GM21825 (cell line): ENCODE data around the gene CDC42SE2.
"Not testable (repeated sequence)": the region's sequence is repeated elsewhere in the genome, so short reads cannot be mapped to it uniquely, and the experiment has no call there.

Experiments
- ATAC-seq: cut with Tn5 transposase; IDR thresholded peaks from one replicate; pipeline ENCODE4 v1.9.1; 2021; ENCODE audit warnings: mild to moderate bottlenecking, moderate library complexity; ENCODE audit not compliant: unreplicated experiment

CDC42SE2 gene

DNA sequence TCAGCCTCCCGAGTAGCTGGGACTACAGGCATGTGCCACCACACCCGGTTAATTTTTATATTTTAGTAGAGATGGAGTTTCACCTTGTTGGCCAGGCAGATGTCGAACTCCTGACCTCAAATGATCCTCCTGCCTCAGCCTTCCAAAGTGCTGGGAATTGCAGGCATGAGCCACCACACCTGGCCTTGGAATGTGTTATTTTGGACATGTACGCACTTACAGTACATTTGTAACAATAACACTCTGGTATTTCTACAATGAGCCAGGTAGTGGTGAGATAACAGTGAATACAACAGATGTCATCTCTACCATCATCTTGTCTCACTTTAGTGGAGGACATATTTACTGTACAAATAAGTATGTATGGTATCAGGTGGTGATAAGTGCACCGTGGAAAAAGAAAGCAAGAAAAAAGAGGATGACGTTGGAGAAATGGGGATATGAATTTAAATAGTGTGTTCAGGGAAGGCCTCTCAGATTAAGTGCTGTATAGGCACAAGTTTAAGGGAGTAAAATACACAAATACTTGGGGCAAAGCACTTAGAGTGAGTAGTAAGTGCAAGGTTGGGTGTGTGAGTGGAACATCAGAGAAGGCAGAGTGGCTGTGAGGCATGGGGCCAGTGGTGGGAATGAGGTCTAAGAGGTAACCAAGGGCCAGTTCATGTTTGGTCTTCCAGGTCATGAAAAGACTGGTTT is 100.1 kb downstream of the CDC42SE2 start:
- no peak for ATAC-seq

DNA sequence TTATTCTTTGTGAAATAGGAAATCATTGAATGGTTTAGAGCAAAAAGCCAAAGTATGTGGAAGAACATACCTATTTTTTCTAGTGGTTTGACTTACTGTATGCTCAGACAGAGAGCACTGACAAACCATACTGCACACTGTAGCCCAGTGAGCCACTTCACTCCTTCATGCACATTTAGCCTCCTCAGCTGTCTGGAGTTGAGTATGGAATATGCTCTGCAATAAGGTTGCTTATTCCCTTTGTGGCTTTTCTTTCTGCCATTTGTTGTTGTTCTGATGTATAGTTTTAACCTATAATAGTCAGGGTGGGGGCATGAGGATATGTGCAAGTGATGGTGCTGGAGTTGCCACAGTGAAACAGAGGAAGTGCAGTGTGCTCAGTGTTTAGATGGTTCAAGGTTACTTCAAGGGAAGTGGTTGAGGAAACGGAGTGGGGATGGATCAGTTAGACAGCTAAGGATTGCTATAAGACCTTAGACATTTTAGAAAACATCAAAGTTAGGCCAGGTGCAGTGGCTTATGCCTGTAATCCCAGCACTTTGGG is 100.7 kb downstream of the CDC42SE2 start:
- no peak for ATAC-seq

DNA sequence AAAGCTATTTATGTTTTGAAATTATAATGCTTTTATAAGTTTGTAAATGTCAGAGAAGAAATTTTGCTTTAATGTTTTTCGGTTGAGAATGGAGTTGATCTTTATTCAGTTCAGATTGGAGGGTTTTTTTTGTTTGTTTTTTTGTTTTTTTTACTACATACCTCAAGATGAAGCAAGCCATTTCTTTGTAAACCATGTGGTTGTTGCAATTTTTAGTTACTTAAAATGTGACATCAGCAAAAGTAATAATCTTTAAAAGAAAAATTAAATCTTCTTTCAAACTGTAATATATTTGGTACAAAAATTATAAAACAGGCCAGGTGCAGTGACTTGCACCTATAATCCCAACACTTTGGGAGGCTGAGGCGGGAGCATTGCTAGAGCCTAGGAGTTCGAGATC is 102.6 kb downstream of the CDC42SE2 start:
- no peak for ATAC-seq

DNA sequence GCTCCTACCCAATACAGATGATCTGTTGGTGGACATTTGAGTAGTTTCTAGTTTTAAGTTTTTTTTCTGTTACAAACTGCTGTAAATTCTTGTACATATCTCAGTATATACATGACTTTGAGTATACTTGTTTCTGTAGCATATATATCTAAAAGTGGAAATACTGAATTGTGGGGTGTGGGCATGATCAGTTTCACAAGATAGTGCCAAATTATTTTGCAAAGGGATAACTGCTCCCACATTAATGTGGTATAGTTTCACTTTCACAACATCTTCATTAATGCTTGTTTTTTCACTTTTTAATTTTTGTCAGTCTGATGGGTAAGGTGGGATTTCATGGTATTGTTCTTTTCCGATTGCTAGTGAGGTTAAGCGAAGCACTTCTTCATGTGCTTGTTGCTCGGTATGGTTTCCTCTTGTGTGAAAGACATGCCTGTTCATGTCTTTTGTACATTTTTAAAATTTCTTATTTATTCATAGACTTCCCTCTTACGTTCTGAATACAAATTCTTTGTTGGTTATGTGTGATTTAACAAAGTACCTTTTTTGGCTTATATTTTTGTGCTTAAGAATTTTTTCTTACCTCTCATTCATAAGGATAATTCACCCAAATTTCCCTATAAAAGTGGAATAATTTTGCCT is 103.5 kb downstream of the CDC42SE2 start:
- no peak for ATAC-seq

DNA sequence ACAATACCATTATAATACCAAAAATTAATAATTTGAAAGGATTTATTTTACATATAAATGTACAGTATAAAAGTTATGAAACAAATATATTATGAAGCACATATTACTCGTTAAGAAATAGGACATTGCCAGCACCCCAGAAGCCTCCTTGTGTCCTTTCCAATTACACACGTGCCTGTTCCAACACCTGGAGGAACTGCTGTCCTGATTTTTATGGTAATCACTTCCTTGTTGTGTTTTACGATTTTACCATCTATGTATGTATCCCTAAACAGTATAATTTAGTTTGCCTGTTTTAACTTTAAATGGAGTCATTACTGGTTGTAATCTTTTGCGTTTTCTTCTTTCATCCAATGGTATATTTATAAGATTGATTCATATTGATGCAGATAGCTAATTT is 105.0 kb downstream of the CDC42SE2 start:
- ATAC-seq: no peak

DNA sequence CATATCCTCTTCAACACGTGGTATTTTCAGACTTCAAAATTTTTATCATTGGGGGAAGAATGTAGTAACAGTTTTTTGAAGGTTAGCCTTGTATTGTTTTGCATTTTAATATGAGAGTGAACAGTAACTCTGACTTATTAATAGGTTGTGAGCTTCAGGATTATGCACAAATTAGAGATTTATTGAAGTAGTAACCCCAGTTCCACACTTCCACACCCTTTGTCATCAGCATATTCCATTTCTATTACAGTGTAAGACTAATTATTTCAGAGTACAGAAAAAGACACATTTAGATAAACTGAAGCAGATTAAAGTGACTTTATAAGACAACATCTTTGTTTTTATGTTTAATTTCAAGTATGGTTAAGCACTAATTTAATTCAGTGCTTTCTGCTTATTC is 105.7 kb downstream of the CDC42SE2 start:
- ATAC-seq: no peak

DNA sequence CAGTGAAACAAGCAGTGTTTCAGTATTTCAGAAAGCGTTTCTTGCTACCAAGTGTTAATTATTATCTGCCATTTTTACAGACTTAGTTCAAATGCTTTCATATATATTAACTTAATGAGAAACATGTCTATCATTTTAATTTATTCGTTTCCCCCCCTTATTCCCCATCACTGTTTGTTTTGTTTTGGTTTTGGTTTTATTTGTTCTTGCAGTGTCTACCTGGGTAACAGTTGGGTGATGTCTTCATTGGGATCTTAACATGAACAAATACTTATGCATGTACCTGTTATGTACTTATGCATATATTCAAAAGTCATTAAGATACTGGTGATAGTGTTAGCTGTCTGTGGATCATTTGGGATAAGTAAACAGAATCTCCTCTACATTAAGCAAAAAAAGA is 108.0 kb downstream of the CDC42SE2 start:
- no peak for ATAC-seq

DNA sequence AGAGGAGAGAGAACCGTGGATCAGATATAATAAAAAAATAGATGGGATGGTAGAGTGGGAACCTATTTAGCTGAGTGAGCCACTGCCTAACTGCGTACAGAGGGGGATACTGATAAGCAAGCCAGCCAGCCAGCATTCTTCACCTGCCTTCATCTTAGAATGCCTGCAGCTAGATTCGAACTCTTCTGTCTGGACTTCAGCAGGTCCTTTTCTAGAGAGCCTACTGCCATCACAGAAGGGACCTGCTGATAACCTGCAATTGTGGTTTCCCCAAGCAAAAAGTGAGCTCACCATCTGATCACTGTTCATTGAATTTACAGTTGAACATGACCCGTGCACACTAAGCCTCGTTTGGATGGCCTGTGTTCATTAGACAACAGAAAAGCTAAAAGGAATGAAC is 109.4 kb downstream of the CDC42SE2 start:
- ATAC-seq: no peak

DNA sequence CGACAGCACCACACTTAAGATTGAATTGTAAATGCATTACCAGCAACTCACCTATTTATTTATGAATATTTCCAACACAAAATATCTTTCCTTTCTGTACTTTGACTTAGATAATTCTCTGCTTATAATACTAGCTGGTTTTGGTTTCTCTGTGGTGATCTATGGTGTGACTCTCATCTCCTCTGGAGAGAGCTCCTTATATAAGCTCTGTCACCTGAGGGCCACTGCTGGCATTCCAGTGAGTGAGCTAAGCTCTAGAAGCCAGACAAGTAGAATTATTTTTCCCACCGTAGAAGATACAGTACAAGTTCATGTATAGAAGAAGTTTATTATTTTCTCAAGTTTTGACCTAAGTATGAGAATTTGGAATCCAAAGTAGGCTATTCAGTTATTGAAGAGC is 111.5 kb downstream of the CDC42SE2 start:
- ATAC-seq: no peak

DNA sequence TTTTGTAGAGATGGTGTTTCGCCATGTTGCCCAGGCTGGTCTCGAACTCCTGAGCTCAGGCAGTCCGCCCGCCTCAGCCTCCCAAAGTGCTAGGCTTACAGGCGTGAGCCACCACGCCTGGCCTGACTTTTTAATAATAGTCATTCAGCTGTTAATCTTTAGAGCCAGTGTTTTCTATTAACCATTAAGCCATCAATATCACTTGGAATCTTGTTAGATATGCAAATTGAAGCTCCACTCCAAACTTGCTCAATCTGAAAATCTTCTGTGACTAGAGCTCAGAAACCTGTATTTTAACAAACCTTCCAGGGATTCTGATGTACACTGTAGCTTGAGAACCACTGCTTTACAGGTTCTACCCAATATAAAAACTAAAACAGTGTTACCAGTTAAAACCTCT is 113.5 kb downstream of the CDC42SE2 start:
- ATAC-seq: no peak

DNA sequence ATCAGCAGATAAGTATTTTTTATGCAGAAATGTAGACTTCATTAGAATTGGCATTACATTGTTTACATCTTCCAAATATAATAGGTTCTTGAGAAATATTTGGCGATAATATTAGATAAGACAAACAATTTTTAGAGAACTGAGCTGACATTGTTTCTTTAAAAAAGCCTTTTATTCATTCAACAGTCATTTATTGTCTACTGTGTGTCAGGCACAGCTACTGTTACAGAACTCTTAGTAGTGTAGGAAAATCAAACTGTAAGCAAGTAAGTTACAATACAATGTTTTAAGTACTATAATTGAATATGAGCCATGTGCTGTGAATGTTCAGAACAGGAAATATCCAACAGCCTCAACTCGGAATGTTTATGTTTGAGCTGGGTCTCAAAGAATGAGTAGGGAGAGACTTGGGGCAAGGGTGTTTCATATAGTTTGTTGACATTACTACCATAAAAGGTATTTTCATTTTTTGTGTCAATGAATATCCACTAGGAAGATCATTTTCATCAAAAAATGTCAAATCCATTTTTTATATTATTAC is 114.0 kb downstream of the CDC42SE2 start:
- no peak for ATAC-seq

DNA sequence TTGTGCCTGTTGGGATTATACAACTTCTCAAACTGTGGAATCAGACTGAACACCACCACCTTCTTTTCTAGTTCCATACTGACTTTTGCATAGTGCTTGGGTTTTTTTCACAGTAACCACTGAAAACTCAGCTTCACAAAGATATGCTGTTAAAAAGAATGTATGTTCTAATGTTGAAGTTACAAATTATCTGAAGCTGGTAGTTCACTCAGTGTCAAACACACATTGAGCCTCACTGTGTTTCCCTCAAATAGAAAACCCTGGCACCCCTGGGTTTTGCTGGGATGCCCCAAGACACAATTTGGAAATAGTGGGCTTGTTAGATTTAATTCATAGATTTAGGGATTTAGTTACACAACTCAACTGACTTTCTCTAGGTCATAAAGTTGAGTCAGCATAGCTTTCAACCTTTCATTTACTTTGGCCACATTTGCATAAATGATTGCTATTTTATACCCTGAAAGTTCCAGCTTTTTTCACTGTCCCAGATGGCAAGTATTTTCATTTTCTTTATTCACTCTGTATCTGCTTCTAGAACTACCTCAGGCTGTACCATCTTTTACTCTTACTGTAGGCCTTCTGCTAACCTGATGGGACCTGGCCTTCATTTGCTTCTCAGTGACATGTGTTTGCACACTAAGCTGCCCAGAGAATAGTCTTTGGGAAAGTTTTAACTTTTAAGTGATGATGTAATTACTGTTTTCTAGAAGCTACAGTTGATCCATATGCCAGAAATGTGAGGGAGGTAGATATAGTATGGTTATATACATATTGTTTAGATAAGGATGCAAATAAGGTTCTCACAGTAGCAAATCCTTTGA is 115.1 kb downstream of the CDC42SE2 start:
- ATAC-seq: no peak

DNA sequence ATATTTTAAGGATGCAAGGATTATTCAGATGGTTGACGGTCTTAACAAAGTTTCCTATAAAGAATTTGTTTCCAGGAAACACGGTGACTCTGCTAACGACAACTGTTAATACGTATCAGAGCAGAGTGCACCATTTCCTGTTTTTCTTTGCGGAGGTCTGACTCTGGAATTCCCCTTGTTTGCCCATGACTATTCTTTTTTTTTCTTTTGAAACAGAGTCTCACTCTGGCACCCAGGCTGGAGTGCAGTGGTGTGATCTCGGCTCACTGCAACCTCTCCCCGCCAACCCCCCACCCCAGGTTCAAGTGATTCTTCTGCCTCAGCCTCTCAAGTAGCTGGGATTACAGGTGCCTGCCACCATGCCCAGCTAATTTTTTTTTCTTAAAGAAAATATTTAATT is 115.9 kb downstream of the CDC42SE2 start:
- peak; percentile 32 for ATAC-seq

DNA sequence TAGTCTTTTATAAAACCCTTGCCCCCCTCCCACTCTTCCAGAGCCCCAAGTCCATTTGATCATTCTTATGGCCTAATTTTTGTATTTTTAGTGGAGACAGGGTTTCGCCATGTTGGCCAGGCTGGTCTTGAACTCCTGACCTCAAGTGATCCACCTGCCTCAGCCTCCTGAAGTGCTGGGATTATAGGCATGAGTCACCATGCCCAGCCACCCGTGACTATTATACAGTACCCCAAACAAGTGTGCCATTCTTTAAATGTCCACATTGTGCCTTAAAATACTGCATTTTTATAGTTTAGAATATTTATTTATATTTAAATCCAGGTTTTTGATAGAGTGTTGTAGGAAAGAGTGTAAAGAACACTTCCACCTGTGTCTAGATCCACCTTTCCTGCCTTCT is 116.4 kb downstream of the CDC42SE2 start:
- ATAC-seq: not testable (repeated sequence)

DNA sequence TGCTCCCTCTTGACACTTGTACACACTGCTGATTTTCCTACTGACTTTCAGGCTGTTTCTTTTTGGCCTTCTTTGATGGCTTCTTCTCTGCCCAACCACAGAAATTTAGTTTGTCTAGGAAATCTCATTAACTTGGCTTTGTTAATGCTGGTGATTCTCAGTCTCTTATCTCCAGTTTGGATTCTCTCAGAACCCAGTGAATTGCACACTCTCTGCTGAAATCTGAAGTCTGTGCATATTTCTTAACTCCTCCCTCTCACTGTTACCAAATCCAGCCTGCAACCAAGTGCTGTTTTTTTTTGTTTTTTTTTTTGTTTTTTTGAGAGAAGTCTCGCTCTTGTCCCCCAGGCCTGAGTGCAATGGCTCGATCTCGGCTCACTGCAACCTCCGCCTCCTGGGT is 117.2 kb downstream of the CDC42SE2 start:
- no peak for ATAC-seq

DNA sequence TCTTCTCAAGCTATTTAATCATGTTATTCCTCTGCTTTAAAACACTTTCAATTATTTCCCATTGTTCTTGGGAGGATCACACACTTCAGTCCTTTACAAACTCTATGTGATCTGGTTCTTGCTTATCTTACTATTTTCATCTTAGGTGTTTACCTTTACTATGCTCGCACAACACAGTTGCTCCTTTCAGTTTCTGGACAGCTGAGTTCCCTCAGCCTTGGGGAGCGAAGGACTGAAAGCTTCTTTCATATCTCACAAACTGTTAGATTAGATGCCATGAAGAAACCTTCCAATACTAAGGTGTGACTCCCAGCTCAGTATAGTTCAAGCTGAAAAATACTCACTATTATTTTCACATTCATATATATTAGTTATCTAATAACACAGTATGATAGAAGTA is 117.9 kb downstream of the CDC42SE2 start:
- peak; percentile 56 for ATAC-seq

DNA sequence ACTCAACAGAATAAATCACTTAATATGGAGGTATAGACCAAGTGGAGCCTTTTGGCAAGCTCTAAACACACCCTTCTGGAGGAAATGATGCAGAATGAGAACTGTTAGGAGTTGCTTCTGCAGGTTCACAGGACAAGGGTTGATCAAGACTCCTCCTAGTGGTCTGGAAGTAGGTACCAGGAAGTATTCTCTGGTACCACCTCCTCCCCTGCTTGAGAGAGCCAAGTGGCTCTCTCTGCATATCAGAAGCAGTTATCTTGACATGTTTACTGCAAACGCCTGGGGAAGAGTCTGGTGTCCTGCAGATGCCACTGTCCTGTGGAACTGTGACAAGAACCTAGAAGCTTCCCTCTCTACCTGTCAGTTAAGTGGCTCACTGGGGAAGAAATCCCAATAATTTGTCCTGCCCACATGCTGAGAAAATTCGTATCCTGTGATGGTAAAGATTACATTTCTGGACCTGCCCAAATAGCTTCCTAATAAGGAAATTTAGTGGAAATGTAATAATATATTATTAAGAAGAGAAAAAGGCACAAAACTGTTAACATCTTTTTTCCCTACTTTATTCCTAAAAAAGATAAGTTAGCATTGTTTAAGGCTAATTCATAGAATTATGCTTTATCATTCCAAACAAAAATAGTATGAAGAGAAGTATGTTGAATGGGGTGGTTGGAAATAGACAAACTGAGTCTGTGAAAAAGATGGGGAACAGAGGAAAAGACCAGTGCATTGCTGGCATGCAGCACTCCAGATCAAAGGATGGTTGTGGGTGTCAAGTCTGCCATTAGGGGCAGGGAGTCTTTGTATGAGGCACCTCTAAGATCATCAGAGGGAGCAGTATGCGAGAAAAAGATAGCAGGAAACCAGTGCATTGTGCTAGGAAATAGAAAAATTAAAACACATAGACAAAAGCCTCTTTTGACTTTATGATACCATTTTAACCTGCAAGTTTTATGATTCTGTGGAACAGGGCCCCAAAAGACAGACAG is 118.8 kb downstream of the CDC42SE2 start:
- peak; percentile 60 for ATAC-seq

DNA sequence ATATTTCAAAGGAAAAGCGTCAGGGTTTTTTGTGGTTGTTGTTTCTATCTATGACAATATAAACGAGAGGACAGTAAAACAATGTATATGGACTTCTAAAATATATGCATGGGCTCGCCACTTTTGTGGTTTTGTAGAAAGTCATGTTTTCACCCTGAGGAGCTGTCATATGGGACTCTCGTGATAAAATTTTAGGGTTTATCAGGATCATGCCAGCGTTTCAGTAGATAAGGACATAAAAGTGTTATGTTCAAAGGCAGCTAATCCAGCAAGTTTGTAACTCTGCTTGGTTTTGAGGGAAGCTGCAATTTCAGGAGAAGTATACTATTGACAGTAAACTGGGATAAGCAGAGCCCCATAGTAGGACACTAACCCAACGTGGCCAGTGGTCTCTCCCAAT is 120.3 kb downstream of the CDC42SE2 start:
- no peak for ATAC-seq

DNA sequence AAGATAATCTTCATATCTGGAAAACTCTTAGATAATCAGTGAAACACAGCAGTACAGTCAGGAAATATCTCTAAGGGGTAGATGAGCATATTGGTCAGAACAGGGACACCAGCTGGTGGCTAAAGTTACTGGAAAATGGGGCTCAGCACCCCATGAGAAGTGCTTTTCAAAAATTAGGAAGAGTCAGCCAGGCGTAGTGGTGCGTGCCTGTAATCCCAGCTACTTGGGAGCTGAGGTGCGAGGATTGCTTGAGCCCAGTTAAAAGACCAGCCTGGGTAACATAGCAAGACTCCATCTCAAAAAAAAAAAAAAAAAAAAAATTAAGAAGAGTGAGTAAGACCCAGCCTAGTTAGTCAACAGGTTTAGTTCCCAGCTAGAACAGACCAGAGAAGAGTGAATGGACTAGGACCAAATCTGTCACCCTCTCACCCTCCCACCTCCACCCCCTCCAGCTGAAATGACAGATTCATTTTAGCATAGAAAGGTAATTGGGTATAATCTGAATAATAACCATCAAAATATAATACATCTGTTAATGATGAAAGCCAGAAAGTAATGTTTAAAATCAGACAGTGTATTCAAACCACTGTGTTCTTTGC is 120.9 kb downstream of the CDC42SE2 start:
- no peak for ATAC-seq

DNA sequence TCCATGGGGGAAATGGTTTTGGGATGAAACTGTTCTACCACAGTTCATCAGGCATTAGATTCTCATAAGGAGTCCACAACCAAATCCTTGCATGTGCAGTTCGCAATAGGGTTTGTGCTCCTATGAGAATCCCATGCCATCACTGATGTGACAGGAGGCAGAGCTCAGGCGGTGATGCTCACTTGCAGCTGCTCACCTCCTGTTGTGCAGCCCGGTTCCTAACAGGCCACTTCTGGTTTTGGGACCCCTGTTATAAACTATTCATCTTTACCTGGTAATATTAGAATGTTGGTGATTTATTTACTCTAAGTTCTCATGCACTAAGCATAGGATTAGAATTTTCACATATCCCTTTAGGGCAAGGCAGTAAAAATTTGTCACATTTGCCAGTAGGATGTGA is 122.3 kb downstream of the CDC42SE2 start:
- no peak for ATAC-seq
